22Rv1 (cell line): Measurements from ENCODE around the gene RSPH10B.
"Not testable (repeated sequence)": the region's sequence is repeated elsewhere in the genome, so short reads cannot be mapped to it uniquely, and the experiment has no call there.

ENCODE experiments used
- CTCF ChIP-seq: fragments of 450-650 bp; IDR thresholded peaks from 2 replicates; pipeline ENCODE4 v1.5.1; 2017; ENCODE audit warnings: mild to moderate bottlenecking
- ZFX ChIP-seq: fragments of 450-650 bp; IDR thresholded peaks from 2 replicates; pipeline ENCODE4 v1.6.1; 2017; ENCODE audit warnings: antibody characterized with exemption, borderline replicate concordance

- TF ChIP-seq CTCF, ZFX: not testable (repeated sequence)
Observed at GRCh38 chr7:5903002-5903401, 67.5 kb downstream of the RSPH10B start.
